ENCODE results near the gene LIPT2. TPM values are rescaled to one million over a fixed set of nuclear protein-coding genes. Genes with fewer than 3 reads are reported as not detected.
"Not testable (repeated sequence)": the region's sequence is repeated elsewhere in the genome, so short reads cannot be mapped to it uniquely, and the experiment has no call there.

The LIPT2 gene
- 10 to 100 TPM; 13.8 to 25.8 (median 16.3) TPM for total RNA-seq

DNA sequence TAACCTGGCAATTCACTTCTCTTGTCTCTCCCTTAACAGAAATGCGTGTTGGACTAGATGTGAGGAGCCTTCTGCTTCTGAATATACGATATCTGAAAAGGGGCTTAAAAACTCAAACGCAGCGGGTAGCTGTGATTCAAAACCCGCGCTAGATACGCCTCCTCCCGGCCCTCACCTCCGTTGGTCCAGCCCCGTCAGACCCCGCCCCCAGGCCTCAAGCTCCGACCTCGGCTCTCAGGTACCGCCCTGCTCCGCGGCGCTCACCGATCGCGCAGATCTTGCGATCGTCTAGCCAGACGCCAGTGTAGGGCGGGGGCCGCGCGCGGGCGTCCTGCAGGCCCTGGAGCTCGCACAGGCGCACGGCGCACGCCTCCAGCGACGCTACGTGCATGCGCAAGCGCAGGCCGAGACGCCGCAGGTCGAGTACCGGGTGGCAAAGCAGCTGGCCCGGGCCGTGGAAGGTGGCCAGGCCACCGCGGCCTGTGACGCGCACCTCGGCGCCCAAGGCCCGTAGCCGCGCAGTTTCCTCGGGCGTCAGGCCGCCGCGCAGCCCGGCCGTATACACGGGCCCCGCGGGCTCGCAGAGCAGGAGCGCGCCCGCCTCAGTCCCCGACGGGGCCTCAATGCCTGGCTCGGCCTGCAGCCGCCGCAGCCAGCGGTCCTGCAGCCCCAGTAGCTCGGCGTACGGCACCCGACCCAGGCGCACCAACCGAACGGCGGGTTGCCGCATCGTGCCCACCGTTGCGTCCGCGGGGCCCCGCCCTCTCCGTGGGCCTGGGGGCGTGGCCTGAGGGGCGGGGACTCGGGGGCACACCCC, at the start of gene LIPT2:
LIPT2 (minus strand) TSS at position 751 of the 817 bp plus-strand sequence; CDS start at position 730, 21 bp downstream.
- no peaks in the 10 kb centered on the region for H3K27me3 ChIP-seq
- TF ChIP-seq CTCF (IDR thresholded peaks at IDR 0.05) (peak in 1 of 6 experiments; percentile 9), POLR2A (IDR thresholded peaks at IDR 0.05) (peak; percentile 21 to 93)
- WGBS, 2 donors: 0% methylated on average over 13 to 22 of the region's 94 CpGs

DNA sequence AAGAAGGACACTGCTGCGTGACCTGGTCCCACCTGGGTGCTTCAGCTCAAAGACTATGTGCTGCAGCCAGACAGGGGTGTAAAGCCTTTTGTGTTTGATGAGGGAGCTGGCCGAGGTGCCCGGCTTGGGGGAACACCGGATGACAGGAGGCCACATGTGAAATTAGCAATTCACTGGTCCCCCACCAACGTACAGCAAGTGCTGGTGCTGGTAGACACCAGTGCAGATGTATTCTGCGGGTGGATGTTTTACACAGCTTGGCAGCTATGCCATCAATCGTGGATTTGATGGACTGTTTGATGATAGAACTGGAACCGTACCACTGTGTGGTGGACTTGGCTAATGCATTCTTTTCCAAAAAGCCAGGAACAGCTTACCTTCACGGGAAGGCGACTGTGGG, 47.9 kb upstream of the LIPT2 start:
- 89% methylated on average over 9 to 10 of the region's 10 CpGs for WGBS, 2 donors
- Histone ChIP-seq H3K27me3 (no peaks in the 10 kb centered on the region), H3K4me3 (replicated peaks in 1 of 3) (no peak overlapping the region), H3K27ac (no peak overlapping the region), H3K9me3 (no peaks in the 10 kb centered on the region), H3K36me3 (no peaks in the 10 kb centered on the region), H3K4me1 (no peaks in the 10 kb centered on the region)
- no peak for DNase-seq
- TF ChIP-seq POLR2A (IDR thresholded peaks at IDR 0.05) (no peak), CTCF (IDR thresholded peaks at IDR 0.05) (no peak)
- intact Hi-C loops (cut with DNase I): no loop called here

More for the DNA sequence above, at the start of gene LIPT2:
- H3K9me3 ChIP-seq: no peaks in the 10 kb centered on the region
- intact Hi-C loops (cut with DNase I): no loop called here
- peak; percentile 99 for DNase-seq
- H3K4me1 ChIP-seq: peaks cover 8 to 11% of the 10 kb centered on the region in 2 donors
- H3K4me3 ChIP-seq (replicated peaks in 1 of 3): peak within 1 kb of the TSS; percentile 42 to 96 (median 45)
- H3K36me3 ChIP-seq: no peaks in the 10 kb centered on the region
- H3K27ac ChIP-seq: peak within 1 kb of the TSS; percentile 96 to 99 (median 97)

GRCh38 chr11:74540270-74540669, 46.7 kb upstream of the LIPT2 start:
- no peaks in the 10 kb centered on the region for H3K4me1 ChIP-seq
- no peak overlapping the region for H3K4me3 ChIP-seq (replicated peaks in 1 of 3)
- TF ChIP-seq POLR2A (IDR thresholded peaks at IDR 0.05) (no peak), CTCF (IDR thresholded peaks at IDR 0.05) (no peak)
- H3K27me3 ChIP-seq: no peaks in the 10 kb centered on the region
- H3K36me3 ChIP-seq: no peaks in the 10 kb centered on the region
- no peaks in the 10 kb centered on the region for H3K9me3 ChIP-seq
- no peak for DNase-seq
- no peak overlapping the region for H3K27ac ChIP-seq
- WGBS, 2 donors: 94 to 95% methylated on average over 9 of the region's 9 CpGs
- intact Hi-C loops (cut with DNase I): no loop called here

DNA sequence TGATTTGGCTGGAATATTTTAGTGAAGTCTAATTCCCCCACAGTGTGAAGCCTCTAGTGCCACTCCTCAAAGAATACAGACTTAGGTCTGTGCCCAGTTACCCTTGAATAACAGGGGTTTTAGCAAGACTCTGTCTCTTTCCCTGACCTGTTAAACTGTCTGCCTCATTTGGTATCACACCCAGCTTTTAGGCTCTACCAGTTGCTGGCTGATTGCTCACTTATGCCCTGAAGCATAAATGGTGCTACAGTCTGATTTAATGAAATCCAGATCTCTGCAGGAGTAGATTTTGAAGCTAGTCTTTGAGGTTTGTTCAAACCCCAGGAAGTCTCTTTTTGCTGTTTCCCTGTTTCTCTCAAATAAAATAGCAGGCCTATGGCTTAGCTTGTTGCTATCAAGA, 45.2 kb upstream of the LIPT2 start:
- no peaks in the 10 kb centered on the region for H3K4me1 ChIP-seq
- TF ChIP-seq CTCF (IDR thresholded peaks at IDR 0.05) (no peak), POLR2A (IDR thresholded peaks at IDR 0.05) (no peak)
- H3K9me3 ChIP-seq: no peaks in the 10 kb centered on the region
- no peak for DNase-seq
- H3K36me3 ChIP-seq: no peaks in the 10 kb centered on the region
- no peak overlapping the region for H3K4me3 ChIP-seq (replicated peaks in 1 of 3)
- H3K27ac ChIP-seq: no peak overlapping the region
- no peaks in the 10 kb centered on the region for H3K27me3 ChIP-seq
- intact Hi-C loops (cut with DNase I): no loop called here

DNA sequence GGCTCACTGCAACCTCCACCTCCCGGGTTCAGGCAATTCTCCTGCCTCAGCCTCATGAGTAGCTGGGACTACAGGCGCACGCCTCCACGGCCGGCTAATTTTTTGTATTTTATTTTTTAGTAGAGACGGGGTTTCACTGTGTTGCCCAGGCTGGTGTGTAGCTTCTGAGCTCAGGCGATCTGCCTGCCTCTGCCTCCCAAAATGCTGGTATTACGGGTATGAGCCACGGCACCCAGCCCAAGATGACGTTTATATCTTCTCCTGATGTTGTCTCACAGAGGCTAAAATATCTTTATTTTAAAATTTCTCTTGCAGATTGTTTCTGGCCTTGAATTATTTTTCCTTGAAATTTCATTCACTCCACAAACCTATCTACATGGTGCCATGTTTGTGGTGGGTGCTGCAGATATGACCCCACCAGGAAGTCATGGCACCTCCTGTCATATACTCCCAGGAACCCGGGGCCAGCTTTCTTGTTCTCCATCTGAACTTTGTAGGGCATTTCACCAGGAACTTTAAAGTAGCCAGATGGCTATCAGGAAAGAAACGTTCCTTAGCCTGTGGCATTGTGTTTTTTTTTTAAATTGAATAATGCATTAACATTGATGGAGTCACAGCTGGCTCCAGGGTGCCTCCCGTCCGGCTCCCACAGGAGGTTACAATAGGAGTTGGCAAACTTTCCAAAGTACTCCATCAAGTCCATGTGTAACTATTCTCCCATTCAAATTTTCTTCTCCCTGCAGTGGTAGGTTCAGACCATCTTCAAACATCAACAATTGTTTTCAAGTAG, 42.0 kb upstream of the LIPT2 start:
- no peak for DNase-seq
- Histone ChIP-seq H3K36me3 (no peaks in the 10 kb centered on the region), H3K27ac (no peak overlapping the region), H3K9me3 (no peaks in the 10 kb centered on the region), H3K4me3 (replicated peaks in 1 of 3) (no peak overlapping the region), H3K27me3 (no peaks in the 10 kb centered on the region), H3K4me1 (no peaks in the 10 kb centered on the region)
- intact Hi-C loops (cut with DNase I): no loop called here
- TF ChIP-seq POLR2A (IDR thresholded peaks at IDR 0.05) (no peak), CTCF (IDR thresholded peaks at IDR 0.05) (no peak)
- WGBS, 2 donors: 85% methylated on average over 14 of the region's 14 CpGs

- H3K27ac ChIP-seq; H3K27me3 ChIP-seq; H3K9me3 ChIP-seq; intact Hi-C loops (cut with DNase I); H3K4me3 ChIP-seq (replicated peaks in 1 of 3); DNase-seq; H3K4me1 ChIP-seq; H3K36me3 ChIP-seq: not testable (repeated sequence)
- 81 to 84% methylated on average over 10 of the region's 10 CpGs for WGBS, 2 donors
Observed at GRCh38 chr11:74534946-74535275, 41.4 kb upstream of the LIPT2 start.

Data from thyroid gland (tissue), 4 donors.